HepG2 (cell line): Measurements from ENCODE around the gene FGF1. TPM values are rescaled to one million over a fixed set of nuclear protein-coding genes. Genes with fewer than 3 reads are reported as not detected.

ENCODE experiments used
- ATAC-seq: fragments of 200-7000 bp; cut with Tn5 transposase; 3 replicates; pipeline ENCODE4 v1.9.1; 2020; ENCODE audit warnings: mild to moderate bottlenecking, moderate library complexity
- BruUV-seq: library from RNA; stranded (reverse); fragments of 400-500 nt; replicated peaks from 2 replicates; lab custom pipeline; 2021; lab: Mats Ljungman, UMichigan
- CTCF ChIA-PET: fragments of 300-600 bp; formaldehyde crosslinking; extraction: SDS; loops from one replicate; lab custom pipeline; 2021; ENCODE audit warnings: low total read pairs, inconsistent platforms, low intra/inter-chr PET ratio; lab: Yijun Ruan, JAX
- POLR2A ChIA-PET: fragments of 350-600 bp; sonication (Branson Sonifier 250); formaldehyde crosslinking; loops from one replicate; lab custom pipeline; 2020; ENCODE audit warnings: antibody characterized with exemption, inconsistent platforms; lab: Yijun Ruan, JAX
- DNase-seq: peaks from one replicate; pipeline ENCODE4 v3.0.0-alpha.2; 2015; ENCODE audit warnings: low spot score
- FAIRE-seq: peaks from 3 replicates; lab custom pipeline; 2011; peaks lifted over from hg19 to GRCh38; lab: Jason Lieb, UNC
- H2AFZ ChIP-seq: one replicate; pipeline ENCODE4 v1.6.1; 2011; ENCODE audit warnings: low read length, inconsistent platforms
- H3K27ac ChIP-seq: fragments of 300-600 bp; 3 replicates; pipeline ENCODE4 v1.8.0; 2011; ENCODE audit warnings: mixed run types, mild to moderate bottlenecking, mixed read lengths, low read length, inconsistent platforms; ENCODE audit not compliant: insufficient read depth; ENCODE audit errors: extremely low read length
- H3K27me3 ChIP-seq, 2 experiments: fragments of 200-600 bp in 1 of 2; 2 replicates in 1 of 2; 3 replicates in 1 of 2; pipeline versions ENCODE4 v1.6.0 to v1.8.0; 2011; ENCODE audit warnings: low read length in 2 of 2, mild to moderate bottlenecking in 2 of 2, moderate library complexity in 2 of 2, inconsistent platforms in 1 of 2; ENCODE audit not compliant: insufficient read depth in 2 of 2, control insufficient read depth in 1 of 2
- H3K36me3 ChIP-seq, 2 experiments: fragments of 200-600 bp in 1 of 2; replicated peaks in 1 of 2; 2 replicates in 1 of 2; 3 replicates in 1 of 2; pipeline versions ENCODE4 v1.5.1 to v1.8.0; 2011; ENCODE audit warnings: low read length in 2 of 2, inconsistent platforms in 1 of 2; ENCODE audit not compliant: insufficient read depth in 2 of 2, control insufficient read depth in 1 of 2
- H3K4me1 ChIP-seq: 2 replicates; pipeline ENCODE4 v1.5.1; 2012; ENCODE audit warnings: low read length, inconsistent platforms; ENCODE audit not compliant: insufficient read depth
- H3K4me2 ChIP-seq: 2 replicates; pipeline ENCODE4 v1.6.0; 2011; ENCODE audit warnings: low read depth, low read length, inconsistent platforms
- H3K4me3 ChIP-seq, 3 experiments: fragments of 200-600 bp in 1 of 3; sonication (generic), shearing (Covaris generic) in 1 of 3; replicated peaks in 1 of 3; 2 replicates each; pipeline ENCODE4 v1.5.1; 2011 to 2016; ENCODE audit warnings: low read length in 3 of 3, inconsistent platforms in 2 of 3, low read depth in 2 of 3, mild to moderate bottlenecking in 2 of 3, control low read depth in 1 of 3, mixed read lengths in 1 of 3; ENCODE audit not compliant: insufficient read depth in 1 of 3
- H3K79me2 ChIP-seq: one replicate; pipeline ENCODE4 v1.6.1; 2011; ENCODE audit warnings: low read length, inconsistent platforms; ENCODE audit not compliant: insufficient read depth
- H3K9ac ChIP-seq: 2 replicates; pipeline ENCODE4 v1.6.0; 2011; ENCODE audit warnings: mild to moderate bottlenecking, low read depth, low read length, inconsistent platforms; ENCODE audit not compliant: insufficient read depth
- H3K9me3 ChIP-seq: 2 replicates; pipeline ENCODE4 v1.5.1; 2012; ENCODE audit warnings: mild to moderate bottlenecking, low read length
- H4K20me1 ChIP-seq: 2 replicates; pipeline ENCODE4 v1.6.0; 2011; ENCODE audit warnings: inconsistent platforms, mild to moderate bottlenecking, low read length, moderate library complexity; ENCODE audit not compliant: insufficient read depth
- ARNTL ChIP-seq: sonication (generic); formaldehyde crosslinking; IDR thresholded peaks from 2 replicates; pipeline ENCODE4 v1.4.0; 2020; ENCODE audit warnings: mild to moderate bottlenecking, missing genetic modification reagents
- CBFB ChIP-seq: sonication (generic); formaldehyde crosslinking; IDR thresholded peaks from 2 replicates; pipeline ENCODE4 v1.4.0; 2020; ENCODE audit warnings: missing genetic modification reagents
- FOXO1 ChIP-seq: sonication (generic); formaldehyde crosslinking; IDR thresholded peaks from 2 replicates; pipeline ENCODE4 v1.4.0; 2020; ENCODE audit warnings: missing genetic modification reagents
- IRX3 ChIP-seq: sonication (generic); formaldehyde crosslinking; IDR thresholded peaks from 2 replicates; pipeline ENCODE4 v1.8.1; 2023; ENCODE audit warnings: mild to moderate bottlenecking, low read depth, missing genetic modification reagents, borderline replicate concordance
- KDM3A ChIP-seq: IDR thresholded peaks from 2 replicates; pipeline ENCODE4 v1.6.1; 2018; ENCODE audit warnings: low read depth, missing compliant biosample characterization
- PITX1 ChIP-seq: sonication (generic); formaldehyde crosslinking; IDR thresholded peaks from 2 replicates; pipeline ENCODE4 v1.5.1; 2020; ENCODE audit warnings: mild to moderate bottlenecking, missing genetic modification reagents
- REL ChIP-seq: sonication (generic); formaldehyde crosslinking; conservative IDR thresholded peaks from 2 replicates; pipeline ENCODE4 v1.8.0; 2022; ENCODE audit warnings: mild to moderate bottlenecking, missing genetic modification reagents, moderate library complexity
- SATB2 ChIP-seq: sonication (generic); formaldehyde crosslinking; IDR thresholded peaks from 2 replicates; pipeline ENCODE4 v1.5.0; 2020; ENCODE audit warnings: missing genetic modification reagents
- SMC3 ChIP-seq: IDR thresholded peaks from 2 replicates; pipeline ENCODE4 v1.6.1; 2011; ENCODE audit warnings: low read length, improper control_type of control experiment
- SOX13 ChIP-seq, 3 experiments: fragments of 450-650 bp in 1 of 3; sonication (generic) in 1 of 3; formaldehyde crosslinking in 1 of 3; IDR thresholded peaks in 2 of 3; conservative IDR thresholded peaks in 1 of 3; 2 replicates each; pipeline versions ENCODE4 v1.5.0 to v1.6.1; 2016 to 2020; ENCODE audit warnings: antibody characterized with exemption in 1 of 3, mild to moderate bottlenecking in 1 of 3, missing compliant biosample characterization in 1 of 3, missing genetic modification reagents in 1 of 3, moderate library complexity in 1 of 3
- ZFP62 ChIP-seq: sonication (generic); formaldehyde crosslinking; IDR thresholded peaks from 2 replicates; pipeline ENCODE4 v1.4.0; 2020; ENCODE audit warnings: missing genetic modification reagents
- ZNF567 ChIP-seq: sonication (generic); formaldehyde crosslinking; IDR thresholded peaks from 2 replicates; pipeline ENCODE4 v1.8.1; 2023; ENCODE audit warnings: mild to moderate bottlenecking, missing genetic modification reagents, borderline replicate concordance
- ZNF781 ChIP-seq: sonication (generic); formaldehyde crosslinking; IDR thresholded peaks from 2 replicates; pipeline ENCODE4 v1.5.1; 2020; ENCODE audit warnings: borderline replicate concordance, mild to moderate bottlenecking, missing genetic modification reagents; ENCODE audit errors: not compliant biosample characterization
- WGBS: methylation state at CpG from one replicate; pipeline ENCODE4 v1.1.6; 2017; ENCODE audit warnings: low lambda C conversion rate; 5-methylcytosine and 5-hydroxymethylcytosine counted together
- in situ Hi-C: cut with HindIII; loops from 2 replicates; pipeline ENCODE4 v1.10.0; 2017; ENCODE audit warnings: low pct_unique_long_range_greater_than_20kb; ENCODE audit not compliant: extremely low pct_ligation_motif_present
- intact Hi-C: fragments of 100-400 bp; cut with micrococcal nuclease; formaldehyde crosslinking; loops from one replicate; pipeline ENCODE4 v1.10.0; 2022; ENCODE audit not compliant: unreplicated experiment
- polyA plus RNA-seq, 8 experiments: library from polyadenylated mRNA; depleted of rRNA in 3 of 8; stranded (reverse) in 7 of 8; unstranded in 1 of 8; fragments of >200 nt; fragmentation: Illumina TruSeq in 4 of 8; extraction: Trizol in 4 of 8; gene quantifications; 2 replicates each; pipeline versions ENCODE4 v1.2.1 to v1.2.3, GENCODE V29; 2011 to 2016; ENCODE audit warnings: low read depth in 4 of 8, missing spikeins in 1 of 8, mixed read lengths in 1 of 8; ENCODE audit not compliant: insufficient read depth in 1 of 8
- total RNA-seq, 5 experiments: library from RNA; depleted of rRNA; stranded (reverse); fragments of >200 nt; fragmentation: Illumina TruSeq; extraction: Trizol; gene quantifications; 2 replicates each; pipeline ENCODE4 v1.2.3, GENCODE V29; 2016; ENCODE audit warnings: low read depth in 1 of 5
- TF ChIP-seq, protein P1 (sequence below): sonication (generic); formaldehyde crosslinking; IDR thresholded peaks from 2 replicates; pipeline ENCODE4 v1.5.0; 2020; ENCODE audit warnings: mild to moderate bottlenecking, missing genetic modification reagents
- TF ChIP-seq, protein P2 (sequence below): sonication (generic); formaldehyde crosslinking; IDR thresholded peaks from 2 replicates; pipeline ENCODE4 v1.4.0; 2020; ENCODE audit warnings: missing genetic modification reagents
- TF ChIP-seq, protein P3 (sequence below): sonication (generic); IDR thresholded peaks from 2 replicates; pipeline ENCODE4 v1.6.1; 2016; ENCODE audit warnings: low read depth, borderline replicate concordance

Gene FGF1
- total and polyA plus RNA-seq, 2 of the 13 experiments (the other 11 are each of a cell fraction or from before 2014, with no cell fraction given): not detected

DNA sequence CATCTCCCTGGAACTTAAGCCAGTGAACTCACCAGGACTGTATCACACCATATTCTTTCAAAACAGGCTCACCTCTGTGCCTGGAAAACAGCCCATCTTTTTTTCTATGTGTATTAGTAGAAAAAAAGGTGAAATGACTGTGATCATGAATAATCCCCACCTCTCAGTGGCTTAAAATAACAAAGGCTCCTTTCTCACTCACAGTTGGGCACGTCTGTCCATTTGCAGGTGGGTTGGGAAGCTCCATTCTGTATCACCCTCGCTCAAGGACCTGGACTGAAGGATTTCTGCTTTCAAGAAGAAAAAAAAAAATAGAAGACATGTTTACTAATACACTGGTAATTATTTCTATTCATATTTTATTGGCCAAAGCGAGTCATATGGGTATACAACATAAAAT is 17.3 kb upstream of the FGF1 start:
- WGBS: 2% methylated on average over 3 of the region's 3 CpGs

More for the DNA sequence above, 17.3 kb upstream of the FGF1 start:
- Histone ChIP-seq H3K4me1 (no peaks in the 10 kb centered on the region; the same call in 1 of the 2 replicates), H4K20me1 (no peaks in the 10 kb centered on the region), H3K4me2 (no peak overlapping the region), H2AFZ (no peak overlapping the region), H3K9me3 (no peaks in the 10 kb centered on the region), H3K4me3 (no peak overlapping the region), H3K9ac (no peak overlapping the region), H3K79me2 (no peaks in the 10 kb centered on the region), H3K27ac (no peak overlapping the region)
- no peak for DNase-seq
- POLR2A ChIA-PET: no interaction called here
- no TSS peak for BruUV-seq
- no peak for ATAC-seq
- FAIRE-seq: no peak
- CTCF ChIA-PET: no interaction called here
- in situ Hi-C loops: no loop called here
- intact Hi-C loops: no loop called here
- TF ChIP-seq IRX3 (no peak), CBFB (CRISPR knock-in tag) (no peak), SOX13 (IDR thresholded peaks at IDR 0.05) (no peak), SOX13 (CRISPR knock-in tag; conservative IDR thresholded peaks at IDR 0.05 in 1 of 2, IDR thresholded peaks at IDR 0.05 in 1 of 2) (no peak), REL (CRISPR knock-in tag) (no peak), KDM3A (CRISPR knock-in tag) (no peak), SMC3 (no peak), SATB2 (CRISPR knock-in tag) (no peak), ZNF781 (CRISPR knock-in tag) (no peak), PITX1 (CRISPR knock-in tag) (no peak), ZNF567 (CRISPR knock-in tag) (no peak), ZFP62 (CRISPR knock-in tag) (no peak), FOXO1 (CRISPR knock-in tag) (no peak), ARNTL (CRISPR knock-in tag) (no peak)
- TF ChIP-seq, protein P1, sequence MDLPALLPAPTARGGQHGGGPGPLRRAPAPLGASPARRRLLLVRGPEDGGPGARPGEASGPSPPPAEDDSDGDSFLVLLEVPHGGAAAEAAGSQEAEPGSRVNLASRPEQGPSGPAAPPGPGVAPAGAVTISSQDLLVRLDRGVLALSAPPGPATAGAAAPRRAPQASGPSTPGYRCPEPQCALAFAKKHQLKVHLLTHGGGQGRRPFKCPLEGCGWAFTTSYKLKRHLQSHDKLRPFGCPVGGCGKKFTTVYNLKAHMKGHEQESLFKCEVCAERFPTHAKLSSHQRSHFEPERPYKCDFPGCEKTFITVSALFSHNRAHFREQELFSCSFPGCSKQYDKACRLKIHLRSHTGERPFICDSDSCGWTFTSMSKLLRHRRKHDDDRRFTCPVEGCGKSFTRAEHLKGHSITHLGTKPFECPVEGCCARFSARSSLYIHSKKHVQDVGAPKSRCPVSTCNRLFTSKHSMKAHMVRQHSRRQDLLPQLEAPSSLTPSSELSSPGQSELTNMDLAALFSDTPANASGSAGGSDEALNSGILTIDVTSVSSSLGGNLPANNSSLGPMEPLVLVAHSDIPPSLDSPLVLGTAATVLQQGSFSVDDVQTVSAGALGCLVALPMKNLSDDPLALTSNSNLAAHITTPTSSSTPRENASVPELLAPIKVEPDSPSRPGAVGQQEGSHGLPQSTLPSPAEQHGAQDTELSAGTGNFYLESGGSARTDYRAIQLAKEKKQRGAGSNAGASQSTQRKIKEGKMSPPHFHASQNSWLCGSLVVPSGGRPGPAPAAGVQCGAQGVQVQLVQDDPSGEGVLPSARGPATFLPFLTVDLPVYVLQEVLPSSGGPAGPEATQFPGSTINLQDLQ (CRISPR knock-in tag): no peak
- TF ChIP-seq, protein P2, sequence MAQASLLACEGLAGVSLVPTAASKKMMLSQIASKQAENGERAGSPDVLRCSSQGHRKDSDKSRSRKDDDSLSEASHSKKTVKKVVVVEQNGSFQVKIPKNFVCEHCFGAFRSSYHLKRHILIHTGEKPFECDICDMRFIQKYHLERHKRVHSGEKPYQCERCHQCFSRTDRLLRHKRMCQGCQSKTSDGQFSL: no peak
- TF ChIP-seq, protein P3, sequence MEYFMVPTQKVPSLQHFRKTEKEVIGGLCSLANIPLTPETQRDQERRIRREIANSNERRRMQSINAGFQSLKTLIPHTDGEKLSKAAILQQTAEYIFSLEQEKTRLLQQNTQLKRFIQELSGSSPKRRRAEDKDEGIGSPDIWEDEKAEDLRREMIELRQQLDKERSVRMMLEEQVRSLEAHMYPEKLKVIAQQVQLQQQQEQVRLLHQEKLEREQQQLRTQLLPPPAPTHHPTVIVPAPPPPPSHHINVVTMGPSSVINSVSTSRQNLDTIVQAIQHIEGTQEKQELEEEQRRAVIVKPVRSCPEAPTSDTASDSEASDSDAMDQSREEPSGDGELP: no peak
- TF ChIP-seq, all 625 proteins: peak for 0
- Histone ChIP-seq H3K36me3 (no peaks in the 10 kb centered on the region), H3K27me3 (peaks cover 0 to 3% of the 10 kb centered on the region in 2 experiments; a peak in 1 of 5 replicates)
